GM12878 (cell line): Measurements from ENCODE around the gene ABCC5.
A peak's percentile ranks its signal among the peaks of the same experiment; 100 is the strongest.

ENCODE experiments used
- KLF5 ChIP-seq: fragments of 450-650 bp; IDR thresholded peaks from 2 replicates; pipeline ENCODE4 v1.6.1; 2014; ENCODE audit warnings: mild to moderate bottlenecking; ENCODE audit not compliant: partially characterized antibody
- POLR2A ChIP-seq: IDR thresholded peaks from 2 replicates; pipeline ENCODE4 v1.6.1; 2011; ENCODE audit warnings: low read depth, mild to moderate bottlenecking, low read length
- RAD21 ChIP-seq: IDR thresholded peaks from 2 replicates; pipeline ENCODE4 v1.6.1; 2011; ENCODE audit warnings: mild to moderate bottlenecking, low read depth, low read length, moderate library complexity; ENCODE audit not compliant: insufficient read depth
- TF ChIP-seq, protein P1 (sequence below), 3 experiments: IDR thresholded peaks in 2 of 3; conservative IDR thresholded peaks in 1 of 3; 2 replicates each; pipeline ENCODE4 v1.5.1; 2011; ENCODE audit warnings: low read depth in 3 of 3, low read length in 3 of 3, mild to moderate bottlenecking in 3 of 3, control low read depth in 2 of 3, moderate library complexity in 2 of 3, inconsistent platforms in 1 of 3, mixed read lengths in 1 of 3; ENCODE audit not compliant: control insufficient read depth in 2 of 3, insufficient read depth in 1 of 3; ENCODE audit errors: extremely low read depth in 1 of 3
- TF ChIP-seq, protein P2 (sequence below): fragments of 450-650 bp; conservative IDR thresholded peaks from 2 replicates; pipeline ENCODE4 v1.6.1; 2017; ENCODE audit warnings: mild to moderate bottlenecking, moderate library complexity
- TF ChIP-seq, protein P3 (sequence below): IDR thresholded peaks from 2 replicates; pipeline ENCODE4 v1.6.1; 2012; ENCODE audit warnings: low read depth, low read length, improper control_type of control experiment
- TF ChIP-seq, protein P4 (sequence below): fragments of 450-650 bp; IDR thresholded peaks from 2 replicates; pipeline ENCODE4 v1.6.1; 2016; ENCODE audit warnings: mild to moderate bottlenecking, moderate library complexity, borderline replicate concordance
- TF ChIP-seq, protein P5 (sequence below): IDR thresholded peaks from 2 replicates; pipeline ENCODE4 v1.6.1; 2012; ENCODE audit warnings: mild to moderate bottlenecking, low read depth, low read length

DNA sequence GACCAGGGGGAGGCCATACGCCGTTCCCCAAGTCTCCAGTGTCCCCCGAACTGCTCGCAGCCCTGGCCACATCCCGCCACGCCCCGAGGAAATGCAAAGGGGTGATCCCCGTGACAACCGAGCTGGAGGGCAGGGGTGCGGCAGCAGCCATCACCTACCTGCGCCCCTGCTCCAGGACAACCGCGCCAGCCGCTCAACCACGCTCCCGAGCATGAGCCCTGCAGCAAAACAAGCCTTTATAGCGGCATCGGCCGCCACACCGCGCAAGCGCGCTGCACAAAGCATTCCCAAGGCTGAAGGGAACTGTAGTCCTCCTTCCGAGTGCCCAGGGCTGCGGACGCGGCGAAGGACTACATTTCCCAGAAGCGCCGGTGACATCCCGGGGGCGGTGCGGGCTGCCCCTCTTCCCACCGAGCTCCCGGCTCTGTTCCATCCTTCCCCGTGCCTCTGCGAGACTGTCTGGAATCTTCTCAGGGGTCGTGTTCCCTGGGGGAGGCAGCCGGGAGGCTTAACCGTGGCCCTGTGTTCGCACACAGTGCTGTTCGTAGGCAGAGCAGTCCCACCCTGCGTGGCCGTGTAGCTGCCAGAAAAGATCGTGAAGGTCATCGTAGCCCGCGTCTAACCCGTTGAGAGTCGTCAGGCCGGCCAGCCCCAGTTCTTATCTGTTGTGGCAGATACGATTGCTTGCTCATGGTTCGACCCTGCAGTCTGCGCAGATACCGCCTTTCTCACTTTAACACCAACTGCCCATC, at the start of gene ABCC5:
- TF ChIP-seq POLR2A (peak; percentile 65), RAD21 (no peak), KLF5 (no peak)
- TF ChIP-seq, protein P1, sequence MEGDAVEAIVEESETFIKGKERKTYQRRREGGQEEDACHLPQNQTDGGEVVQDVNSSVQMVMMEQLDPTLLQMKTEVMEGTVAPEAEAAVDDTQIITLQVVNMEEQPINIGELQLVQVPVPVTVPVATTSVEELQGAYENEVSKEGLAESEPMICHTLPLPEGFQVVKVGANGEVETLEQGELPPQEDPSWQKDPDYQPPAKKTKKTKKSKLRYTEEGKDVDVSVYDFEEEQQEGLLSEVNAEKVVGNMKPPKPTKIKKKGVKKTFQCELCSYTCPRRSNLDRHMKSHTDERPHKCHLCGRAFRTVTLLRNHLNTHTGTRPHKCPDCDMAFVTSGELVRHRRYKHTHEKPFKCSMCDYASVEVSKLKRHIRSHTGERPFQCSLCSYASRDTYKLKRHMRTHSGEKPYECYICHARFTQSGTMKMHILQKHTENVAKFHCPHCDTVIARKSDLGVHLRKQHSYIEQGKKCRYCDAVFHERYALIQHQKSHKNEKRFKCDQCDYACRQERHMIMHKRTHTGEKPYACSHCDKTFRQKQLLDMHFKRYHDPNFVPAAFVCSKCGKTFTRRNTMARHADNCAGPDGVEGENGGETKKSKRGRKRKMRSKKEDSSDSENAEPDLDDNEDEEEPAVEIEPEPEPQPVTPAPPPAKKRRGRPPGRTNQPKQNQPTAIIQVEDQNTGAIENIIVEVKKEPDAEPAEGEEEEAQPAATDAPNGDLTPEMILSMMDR (IDR thresholded peaks at IDR 0.05 in 2 of 3, conservative IDR thresholded peaks at IDR 0.05 in 1 of 3; ENCODE audit: control insufficient read depth in 2 of 3, extremely low read depth in 1 of 3, insufficient read depth in 1 of 3, low read depth in 3 of 3, low read length in 3 of 3): no peak
- TF ChIP-seq, protein P2, sequence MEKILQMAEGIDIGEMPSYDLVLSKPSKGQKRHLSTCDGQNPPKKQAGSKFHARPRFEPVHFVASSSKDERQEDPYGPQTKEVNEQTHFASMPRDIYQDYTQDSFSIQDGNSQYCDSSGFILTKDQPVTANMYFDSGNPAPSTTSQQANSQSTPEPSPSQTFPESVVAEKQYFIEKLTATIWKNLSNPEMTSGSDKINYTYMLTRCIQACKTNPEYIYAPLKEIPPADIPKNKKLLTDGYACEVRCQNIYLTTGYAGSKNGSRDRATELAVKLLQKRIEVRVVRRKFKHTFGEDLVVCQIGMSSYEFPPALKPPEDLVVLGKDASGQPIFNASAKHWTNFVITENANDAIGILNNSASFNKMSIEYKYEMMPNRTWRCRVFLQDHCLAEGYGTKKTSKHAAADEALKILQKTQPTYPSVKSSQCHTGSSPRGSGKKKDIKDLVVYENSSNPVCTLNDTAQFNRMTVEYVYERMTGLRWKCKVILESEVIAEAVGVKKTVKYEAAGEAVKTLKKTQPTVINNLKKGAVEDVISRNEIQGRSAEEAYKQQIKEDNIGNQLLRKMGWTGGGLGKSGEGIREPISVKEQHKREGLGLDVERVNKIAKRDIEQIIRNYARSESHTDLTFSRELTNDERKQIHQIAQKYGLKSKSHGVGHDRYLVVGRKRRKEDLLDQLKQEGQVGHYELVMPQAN: no peak; the same call in 1 of the 2 replicates
- TF ChIP-seq, protein P3, sequence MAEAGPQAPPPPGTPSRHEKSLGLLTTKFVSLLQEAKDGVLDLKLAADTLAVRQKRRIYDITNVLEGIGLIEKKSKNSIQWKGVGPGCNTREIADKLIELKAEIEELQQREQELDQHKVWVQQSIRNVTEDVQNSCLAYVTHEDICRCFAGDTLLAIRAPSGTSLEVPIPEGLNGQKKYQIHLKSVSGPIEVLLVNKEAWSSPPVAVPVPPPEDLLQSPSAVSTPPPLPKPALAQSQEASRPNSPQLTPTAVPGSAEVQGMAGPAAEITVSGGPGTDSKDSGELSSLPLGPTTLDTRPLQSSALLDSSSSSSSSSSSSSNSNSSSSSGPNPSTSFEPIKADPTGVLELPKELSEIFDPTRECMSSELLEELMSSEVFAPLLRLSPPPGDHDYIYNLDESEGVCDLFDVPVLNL: no peak
- TF ChIP-seq, protein P4, sequence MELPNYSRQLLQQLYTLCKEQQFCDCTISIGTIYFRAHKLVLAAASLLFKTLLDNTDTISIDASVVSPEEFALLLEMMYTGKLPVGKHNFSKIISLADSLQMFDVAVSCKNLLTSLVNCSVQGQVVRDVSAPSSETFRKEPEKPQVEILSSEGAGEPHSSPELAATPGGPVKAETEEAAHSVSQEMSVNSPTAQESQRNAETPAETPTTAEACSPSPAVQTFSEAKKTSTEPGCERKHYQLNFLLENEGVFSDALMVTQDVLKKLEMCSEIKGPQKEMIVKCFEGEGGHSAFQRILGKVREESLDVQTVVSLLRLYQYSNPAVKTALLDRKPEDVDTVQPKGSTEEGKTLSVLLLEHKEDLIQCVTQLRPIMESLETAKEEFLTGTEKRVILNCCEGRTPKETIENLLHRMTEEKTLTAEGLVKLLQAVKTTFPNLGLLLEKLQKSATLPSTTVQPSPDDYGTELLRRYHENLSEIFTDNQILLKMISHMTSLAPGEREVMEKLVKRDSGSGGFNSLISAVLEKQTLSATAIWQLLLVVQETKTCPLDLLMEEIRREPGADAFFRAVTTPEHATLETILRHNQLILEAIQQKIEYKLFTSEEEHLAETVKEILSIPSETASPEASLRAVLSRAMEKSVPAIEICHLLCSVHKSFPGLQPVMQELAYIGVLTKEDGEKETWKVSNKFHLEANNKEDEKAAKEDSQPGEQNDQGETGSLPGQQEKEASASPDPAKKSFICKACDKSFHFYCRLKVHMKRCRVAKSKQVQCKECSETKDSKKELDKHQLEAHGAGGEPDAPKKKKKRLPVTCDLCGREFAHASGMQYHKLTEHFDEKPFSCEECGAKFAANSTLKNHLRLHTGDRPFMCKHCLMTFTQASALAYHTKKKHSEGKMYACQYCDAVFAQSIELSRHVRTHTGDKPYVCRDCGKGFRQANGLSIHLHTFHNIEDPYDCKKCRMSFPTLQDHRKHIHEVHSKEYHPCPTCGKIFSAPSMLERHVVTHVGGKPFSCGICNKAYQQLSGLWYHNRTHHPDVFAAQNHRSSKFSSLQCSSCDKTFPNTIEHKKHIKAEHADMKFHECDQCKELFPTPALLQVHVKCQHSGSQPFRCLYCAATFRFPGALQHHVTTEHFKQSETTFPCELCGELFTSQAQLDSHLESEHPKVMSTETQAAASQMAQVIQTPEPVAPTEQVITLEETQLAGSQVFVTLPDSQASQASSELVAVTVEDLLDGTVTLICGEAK: peak; percentile 50; the same call in 1 of the 2 replicates
- TF ChIP-seq, protein P5, sequence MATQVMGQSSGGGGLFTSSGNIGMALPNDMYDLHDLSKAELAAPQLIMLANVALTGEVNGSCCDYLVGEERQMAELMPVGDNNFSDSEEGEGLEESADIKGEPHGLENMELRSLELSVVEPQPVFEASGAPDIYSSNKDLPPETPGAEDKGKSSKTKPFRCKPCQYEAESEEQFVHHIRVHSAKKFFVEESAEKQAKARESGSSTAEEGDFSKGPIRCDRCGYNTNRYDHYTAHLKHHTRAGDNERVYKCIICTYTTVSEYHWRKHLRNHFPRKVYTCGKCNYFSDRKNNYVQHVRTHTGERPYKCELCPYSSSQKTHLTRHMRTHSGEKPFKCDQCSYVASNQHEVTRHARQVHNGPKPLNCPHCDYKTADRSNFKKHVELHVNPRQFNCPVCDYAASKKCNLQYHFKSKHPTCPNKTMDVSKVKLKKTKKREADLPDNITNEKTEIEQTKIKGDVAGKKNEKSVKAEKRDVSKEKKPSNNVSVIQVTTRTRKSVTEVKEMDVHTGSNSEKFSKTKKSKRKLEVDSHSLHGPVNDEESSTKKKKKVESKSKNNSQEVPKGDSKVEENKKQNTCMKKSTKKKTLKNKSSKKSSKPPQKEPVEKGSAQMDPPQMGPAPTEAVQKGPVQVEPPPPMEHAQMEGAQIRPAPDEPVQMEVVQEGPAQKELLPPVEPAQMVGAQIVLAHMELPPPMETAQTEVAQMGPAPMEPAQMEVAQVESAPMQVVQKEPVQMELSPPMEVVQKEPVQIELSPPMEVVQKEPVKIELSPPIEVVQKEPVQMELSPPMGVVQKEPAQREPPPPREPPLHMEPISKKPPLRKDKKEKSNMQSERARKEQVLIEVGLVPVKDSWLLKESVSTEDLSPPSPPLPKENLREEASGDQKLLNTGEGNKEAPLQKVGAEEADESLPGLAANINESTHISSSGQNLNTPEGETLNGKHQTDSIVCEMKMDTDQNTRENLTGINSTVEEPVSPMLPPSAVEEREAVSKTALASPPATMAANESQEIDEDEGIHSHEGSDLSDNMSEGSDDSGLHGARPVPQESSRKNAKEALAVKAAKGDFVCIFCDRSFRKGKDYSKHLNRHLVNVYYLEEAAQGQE: no peak
